Measurements from ENCODE around the gene SSTR3. TPM values are rescaled to one million over a fixed set of nuclear protein-coding genes. Genes with fewer than 3 reads are reported as not detected.
A peak's percentile ranks its signal among the peaks of the same experiment; 100 is the strongest.

SSTR3 gene
- total and polyA plus RNA-seq, 9 of the 15 experiments (the other 6 are each of a cell fraction or from before 2014, with no cell fraction given), result 0.03 TPM; not detected in 8

GRCh38 chr22:37198258-37199102, 13.8 kb downstream of the SSTR3 start:
- H3K9me1 ChIP-seq (ENCODE audit: control insufficient read depth, insufficient read depth, low read length), result no peaks in the 10 kb centered on the region
- H3K4me1 ChIP-seq (replicated peaks in 1 of 2; ENCODE audit: control insufficient read depth in 2 of 2, insufficient read depth in 2 of 2, low read length in 2 of 2), result peaks cover 23 to 44% of the 10 kb centered on the region in 2 experiments
- CTCF ChIA-PET (ENCODE audit: low intra/inter-chr PET ratio), result interaction anchor here (0.7 to 5.1 kb wide), 6 partner anchors 11 to 198 kb away, joined by 3 to 27 read pairs (median 4); partner anchors contain the start of gene C1QTNF6
- DNase-seq (ENCODE audit: extremely low read depth in 1 of 4, low spot score in 3 of 4), result peak; percentile 72 to 84 (median 78)
- ATAC-seq, result peak; percentile 69
- POLR2A ChIA-PET, result interaction anchor here (0.6 to 1.3 kb wide), 5 partner anchors 10 to 44 kb away, joined by 3 to 6 read pairs (median 4); partner anchors contain the start of gene C1QTNF6
- peak overlapping the region; percentile 59 for H3K4me3 ChIP-seq
- in situ Hi-C loops (cut with MboI) (no loop called here), intact Hi-C loops (cut with micrococcal nuclease) (loop anchor here (1.0 to 10.0 kb wide), 4 partner anchors 32 to 414 kb away; no protein-coding TSS in a partner anchor)
- peaks cover 2% of the 10 kb centered on the region; the same call in 1 of the 3 replicates for H3K79me2 ChIP-seq (ENCODE audit: control insufficient read depth, insufficient read depth, low read length)
- 4% methylated on average over 29 of the region's 51 CpGs for WGBS (ENCODE audit: insufficient coverage, low coverage, missing lambda C conversion rate)
- peak overlapping the region; percentile 86 for H3K4me2 ChIP-seq (ENCODE audit: insufficient read depth, low read length)
- no peaks in the 10 kb centered on the region for H3K36me3 ChIP-seq (ENCODE audit: control insufficient read depth, insufficient read depth, low read length)
- H2AFZ ChIP-seq (ENCODE audit: low read depth, low read length), result peak overlapping the region; percentile 90
- H3K9me3 ChIP-seq (replicated peaks; ENCODE audit: control insufficient read depth, insufficient read depth, low read depth, low read length), result no peaks in the 10 kb centered on the region
- H3K27ac ChIP-seq (ENCODE audit: extremely low read depth, low read depth, low read length), result peak overlapping the region; percentile 74
- BruUV-seq (replicated peaks), result no TSS peak
- peak; percentile 72 for FAIRE-seq
- no peaks in the 10 kb centered on the region for H3K27me3 ChIP-seq (ENCODE audit: control insufficient read depth in 2 of 2, insufficient read depth in 2 of 2, low read length in 2 of 2)
- peak overlapping the region; percentile 84 to 97 for H3K9ac ChIP-seq (ENCODE audit: insufficient read depth in 1 of 2, low read depth in 2 of 2, low read length in 2 of 2)
- H4K20me1 ChIP-seq (replicated peaks; ENCODE audit: control insufficient read depth, insufficient read depth, low read length), result no peaks in the 10 kb centered on the region
- no peak for TF ChIP-seq MCM2 (IDR thresholded peaks at IDR 0.05; ENCODE audit: low read depth)
- 0 out of 2 replicates have a peak, but pooled peaks have one; percentile 5 for TF ChIP-seq LCOR (CRISPR knock-in tag; IDR thresholded peaks at IDR 0.05)
- no peak for TF ChIP-seq PTTG1 (tag; IDR thresholded peaks at IDR 0.05; ENCODE audit: low read depth)
- TF ChIP-seq ZBTB17 (CRISPR knock-in tag; IDR thresholded peaks at IDR 0.05), result no peak
- TF ChIP-seq DDX20 (tag; IDR thresholded peaks at IDR 0.05; ENCODE audit: low read depth), result no peak
- no peak for TF ChIP-seq ZNF318 (IDR thresholded peaks at IDR 0.05; ENCODE audit: borderline replicate concordance in 1 of 2, low read depth in 1 of 2)

All from K562 (cell line).